ENCODE data around the gene KNTC1. TPM values are rescaled to one million over a fixed set of nuclear protein-coding genes. Genes with fewer than 3 reads are reported as not detected.
A peak's percentile ranks its signal among the peaks of the same experiment; 100 is the strongest.
"Not testable (repeated sequence)": the region's sequence is repeated elsewhere in the genome, so short reads cannot be mapped to it uniquely, and the experiment has no call there.

Gene KNTC1
- total and polyA plus RNA-seq, 5 experiments from 2014 or later: 1.4 to 35.4 (median 3.6) TPM

GRCh38 chr12:122615780-122616179 lies 88.7 kb downstream of the KNTC1 start:
- peaks cover 6 to 86% (median 37%) of the 10 kb centered on the region in 3 donors for H3K36me3 Mint-ChIP-seq
- H3K9me3 Mint-ChIP-seq: no peaks in the 10 kb centered on the region
- DNase-seq (no peak), ATAC-seq (no peak)
- no peaks in the 10 kb centered on the region for H3K27me3 Mint-ChIP-seq
- POLR2A ChIA-PET: no interaction called here
- H3K27ac Mint-ChIP-seq: no peak overlapping the region
- peaks cover 0 to under 1% (median 0%) of the 10 kb centered on the region in 4 donors for H3K4me1 Mint-ChIP-seq
- no peak overlapping the region for H3K4me3 Mint-ChIP-seq

GRCh38 chr12:122635471-122635870 lies 108.4 kb downstream of the KNTC1 start:
- H3K27ac Mint-ChIP-seq: no peak overlapping the region
- no peaks in the 10 kb centered on the region for H3K27me3 Mint-ChIP-seq
- POLR2A ChIA-PET: interaction anchor here (0.6 kb wide), 1 partner anchor 977 kb away, joined by 3 read pairs; no protein-coding TSS in a partner anchor
- ATAC-seq (no peak), DNase-seq (no peak)
- H3K36me3 Mint-ChIP-seq: peaks cover 0 to 3% (median 0%) of the 10 kb centered on the region in 3 donors
- H3K4me1 Mint-ChIP-seq: no peaks in the 10 kb centered on the region
- H3K9me3 Mint-ChIP-seq: no peaks in the 10 kb centered on the region
- H3K4me3 Mint-ChIP-seq: no peak overlapping the region

GRCh38 chr12:122643207-122643805 lies 116.3 kb downstream of the KNTC1 start:
- Mint-ChIP-seq H3K27me3 (peaks cover 0 to 11% (median 4%) of the 10 kb centered on the region in 5 donors), H3K9me3 (no peaks in the 10 kb centered on the region), H3K4me1 (peaks cover 4 to 14% (median 5%) of the 10 kb centered on the region in 4 donors), H3K36me3 (no peaks in the 10 kb centered on the region), H3K4me3 (no peak overlapping the region), H3K27ac (no peak overlapping the region)
- POLR2A ChIA-PET: no interaction called here
- DNase-seq (no peak), ATAC-seq (no peak)

GRCh38 chr12:122646517-122647217 lies 119.6 kb downstream of the KNTC1 start:
- Mint-ChIP-seq H3K4me3 (peak overlapping the region in 4 of 10 donors; percentile 24 to 78 (median 42)), H3K9me3 (no peaks in the 10 kb centered on the region), H3K27ac (peak overlapping the region in 1 of 10 donors; percentile 37), H3K36me3 (no peaks in the 10 kb centered on the region), H3K4me1 (peaks cover 4 to 16% (median 5%) of the 10 kb centered on the region in 4 donors), H3K27me3 (peaks cover 0 to 12% (median 5%) of the 10 kb centered on the region in 5 donors)
- DNase-seq: peak in 3 of 10 donors; percentile 4 to 42 (median 4)
- POLR2A ChIA-PET: interaction anchor here (0.6 to 0.7 kb wide), 2 partner anchors 86 to 125 kb away, joined by 3 read pairs; no protein-coding TSS in a partner anchor
- ATAC-seq: peak; percentile 56 to 62

GRCh38 chr12:122651520-122652224 lies 124.6 kb downstream of the KNTC1 start:
- H3K4me3 Mint-ChIP-seq: no peak overlapping the region
- peaks cover 0 to 12% (median 5%) of the 10 kb centered on the region in 5 donors for H3K27me3 Mint-ChIP-seq
- ATAC-seq (no peak), DNase-seq (no peak)
- H3K27ac Mint-ChIP-seq: no peak overlapping the region
- H3K36me3 Mint-ChIP-seq: no peaks in the 10 kb centered on the region
- POLR2A ChIA-PET: no interaction called here
- no peaks in the 10 kb centered on the region for H3K9me3 Mint-ChIP-seq
- H3K4me1 Mint-ChIP-seq: peaks cover 4 to 12% (median 5%) of the 10 kb centered on the region in 4 donors

- H3K9me3 Mint-ChIP-seq, H3K4me3 Mint-ChIP-seq, DNase-seq, H3K4me1 Mint-ChIP-seq, H3K27me3 Mint-ChIP-seq, ATAC-seq, POLR2A ChIA-PET, H3K36me3 Mint-ChIP-seq, H3K27ac Mint-ChIP-seq: not testable (repeated sequence)
Observed at GRCh38 chr12:122653291-122653690, 126.2 kb downstream of the KNTC1 start.

- POLR2A ChIA-PET: no interaction called here
Observed at GRCh38 chr12:122656298-122656697, 129.2 kb downstream of the KNTC1 start.

GRCh38 chr12:122659579-122659978 lies 132.5 kb downstream of the KNTC1 start:
- Mint-ChIP-seq H3K36me3 (no peaks in the 10 kb centered on the region), H3K4me3 (no peak overlapping the region), H3K27ac (no peak overlapping the region), H3K27me3 (no peaks in the 10 kb centered on the region), H3K9me3 (no peaks in the 10 kb centered on the region), H3K4me1 (no peaks in the 10 kb centered on the region)
- DNase-seq (no peak), ATAC-seq (no peak)
- POLR2A ChIA-PET: no interaction called here

More at GRCh38 chr12:122656298-122656697, 129.2 kb downstream of the KNTC1 start:
- Mint-ChIP-seq H3K36me3 (no peaks in the 10 kb centered on the region), H3K4me3 (no peak overlapping the region), H3K9me3 (no peaks in the 10 kb centered on the region), H3K4me1 (no peaks in the 10 kb centered on the region), H3K27me3 (no peaks in the 10 kb centered on the region), H3K27ac (no peak overlapping the region)
- ATAC-seq (no peak), DNase-seq (no peak)

- DNase-seq: no peak
- no peak for ATAC-seq
- Mint-ChIP-seq H3K9me3 (no peaks in the 10 kb centered on the region), H3K4me1 (peaks cover 0 to 5% (median 0%) of the 10 kb centered on the region in 4 donors), H3K36me3 (no peaks in the 10 kb centered on the region), H3K27me3 (no peaks in the 10 kb centered on the region), H3K27ac (no peak overlapping the region), H3K4me3 (no peak overlapping the region)
- POLR2A ChIA-PET: no interaction called here
Observed at GRCh38 chr12:122661246-122661645, 134.2 kb downstream of the KNTC1 start.

GRCh38 chr12:122661938-122662337 lies 134.9 kb downstream of the KNTC1 start:
- H3K9me3 Mint-ChIP-seq: no peaks in the 10 kb centered on the region
- no peaks in the 10 kb centered on the region for H3K27me3 Mint-ChIP-seq
- peaks cover 0 to 5% (median 0%) of the 10 kb centered on the region in 4 donors for H3K4me1 Mint-ChIP-seq
- POLR2A ChIA-PET: no interaction called here
- no peak overlapping the region for H3K4me3 Mint-ChIP-seq
- no peak for DNase-seq
- H3K27ac Mint-ChIP-seq: no peak overlapping the region
- no peaks in the 10 kb centered on the region for H3K36me3 Mint-ChIP-seq
- ATAC-seq: no peak

- H3K27ac Mint-ChIP-seq: peak overlapping the region in 4 of 10 donors; percentile 2 to 40 (median 15)
- POLR2A ChIA-PET: no interaction called here
- H3K4me3 Mint-ChIP-seq: no peak overlapping the region
- no peaks in the 10 kb centered on the region for H3K9me3 Mint-ChIP-seq
- peaks cover 0 to 5% (median 0%) of the 10 kb centered on the region in 4 donors for H3K4me1 Mint-ChIP-seq
- DNase-seq: no peak
- no peaks in the 10 kb centered on the region for H3K36me3 Mint-ChIP-seq
- H3K27me3 Mint-ChIP-seq: no peaks in the 10 kb centered on the region
- ATAC-seq: no peak
Observed at GRCh38 chr12:122665349-122665748, 138.3 kb downstream of the KNTC1 start.

GRCh38 chr12:122665759-122666158 lies 138.7 kb downstream of the KNTC1 start:
- Mint-ChIP-seq H3K36me3 (no peaks in the 10 kb centered on the region), H3K4me1 (peaks cover 0 to 5% (median 0%) of the 10 kb centered on the region in 4 donors), H3K9me3 (no peaks in the 10 kb centered on the region), H3K4me3 (no peak overlapping the region), H3K27me3 (no peaks in the 10 kb centered on the region), H3K27ac (peak overlapping the region in 1 of 10 donors; percentile 40)
- DNase-seq (no peak), ATAC-seq (no peak)
- POLR2A ChIA-PET: no interaction called here

- ATAC-seq (no peak), DNase-seq (no peak)
- Mint-ChIP-seq H3K4me1 (peaks cover 0 to 5% (median 0%) of the 10 kb centered on the region in 4 donors), H3K27ac (no peak overlapping the region), H3K9me3 (no peaks in the 10 kb centered on the region), H3K27me3 (peaks cover 0 to 2% (median 0%) of the 10 kb centered on the region in 5 donors), H3K36me3 (no peaks in the 10 kb centered on the region), H3K4me3 (no peak overlapping the region)
- POLR2A ChIA-PET: interaction anchor here (0.7 kb wide), 2 partner anchors 57 to 1046 kb away, joined by 5 read pairs; no protein-coding TSS in a partner anchor
Observed at GRCh38 chr12:122668268-122668667, 141.2 kb downstream of the KNTC1 start.
